Gastrocnemius medialis (tissue), 4 donors: ENCODE results near the gene SMOC1. TPM values are rescaled to one million over a fixed set of nuclear protein-coding genes. Genes with fewer than 3 reads are reported as not detected.

Source experiments
- ATAC-seq, 2 donors: fragments of 150-250 bp; one replicate each; pipeline ENCODE4 v1.9.1; 2016
- DNase-seq, 2 donors: peaks; one replicate each; pipeline ENCODE4 v3.0.0-alpha.2; 2019
- H3K27ac ChIP-seq, 4 donors: fragments of 200-600 bp; sonication (generic); 1 replicate in 1 of 4; 2 replicates in 3 of 4; pipeline ENCODE4 v1.5.1; 2016 to 2018; ENCODE audit warnings: mild to moderate bottlenecking in 2 of 4, moderate library complexity in 1 of 4
- H3K27me3 ChIP-seq, 3 donors: fragments of 200-600 bp; sonication (generic) in 2 of 3; 1 replicate in 1 of 3; 2 replicates in 2 of 3; pipeline versions ENCODE4 v1.5.1 to v1.6.0; 2016 to 2019; ENCODE audit warnings: mild to moderate bottlenecking in 1 of 3, moderate library complexity in 1 of 3
- H3K36me3 ChIP-seq, 2 donors: fragments of 200-600 bp; sonication (generic) in 1 of 2; one replicate each; pipeline ENCODE4 v1.5.1; 2017 to 2018
- H3K4me1 ChIP-seq, 2 donors: fragments of 200-600 bp; sonication (generic) in 1 of 2; one replicate each; pipeline ENCODE4 v1.5.1; 2016 to 2017; ENCODE audit warnings: mild to moderate bottlenecking in 2 of 2
- H3K4me3 ChIP-seq, 4 donors: fragments of 200-600 bp; sonication (generic) in 3 of 4; 1 replicate in 1 of 4; 2 replicates in 3 of 4; pipeline ENCODE4 v1.5.1; 2016 to 2019; ENCODE audit warnings: mild to moderate bottlenecking in 2 of 4
- H3K9me3 ChIP-seq, 3 donors: fragments of 200-600 bp; sonication (generic) in 2 of 3; 1 replicate in 1 of 3; 2 replicates in 2 of 3; pipeline ENCODE4 v1.5.1; 2016 to 2019
- CTCF ChIP-seq, 5 experiments: fragments of 450-650 bp in 3 of 5; fragments of 200-600 bp in 2 of 5; sonication (generic) in 2 of 5; IDR thresholded peaks in 4 of 5; conservative IDR thresholded peaks in 1 of 5; 1 replicate in 4 of 5; 2 replicates in 1 of 5; pipeline ENCODE4 v1.5.1; 2016 to 2019; ENCODE audit warnings: antibody characterized with exemption in 5 of 5, mild to moderate bottlenecking in 3 of 5, moderate library complexity in 3 of 5
- POLR2A ChIP-seq, 2 donors: fragments of 450-650 bp; IDR thresholded peaks; one replicate each; pipeline ENCODE4 v1.6.1; 2017; ENCODE audit warnings: antibody characterized with exemption in 2 of 2, mild to moderate bottlenecking in 2 of 2, moderate library complexity in 2 of 2
- in situ Hi-C, 4 donors: fragments of 200-750 bp; cut with MboI; loops; one replicate each; pipeline versions ENCODE4 v1.15.0 to v1.8.0; 2017; ENCODE audit warnings: low sequenced_read_pairs in 4 of 4
- intact Hi-C: fragments of 100-400 bp; cut with DNase I; formaldehyde crosslinking; loops from one replicate; pipeline ENCODE4 v1.15.1; 2023; ENCODE audit warnings: low total_unique reads
- total RNA-seq, 4 donors: library from RNA; depleted of rRNA; stranded (reverse); fragments of >200 nt; gene quantifications; one replicate each; pipeline versions ENCODE4 v1.1.0 to v1.2.3, GENCODE V29; 2016

SMOC1 gene
- total RNA-seq, 4 donors from 2014 or later = 2.7 to 10.2 (median 7.8) TPM

- ATAC-seq (no peak), DNase-seq (no peak)
- no peaks in the 10 kb centered on the region for H3K9me3 ChIP-seq
- intact Hi-C loops = loop anchor here (5.0 kb wide), 2 partner anchors 139 to 269 kb away; partner anchors contain the start of gene SLC8A3
- H3K4me3 ChIP-seq = no peak overlapping the region
- H3K4me1 ChIP-seq = no peaks in the 10 kb centered on the region
- H3K36me3 ChIP-seq = peaks cover 0 to 60% of the 10 kb centered on the region in 2 donors
- H3K27ac ChIP-seq = no peak overlapping the region
- no peak for TF ChIP-seq CTCF (IDR thresholded peaks at IDR 0.05 in 4 of 5, conservative IDR thresholded peaks at IDR 0.05 in 1 of 5)
- no peak for TF ChIP-seq POLR2A (IDR thresholded peaks at IDR 0.05)
- in situ Hi-C loops = loop anchor here in 2 of 4 donors (10.0 to 25.0 kb wide), 2 partner anchors 207 to 214 kb away; no protein-coding TSS in a partner anchor
- H3K27me3 ChIP-seq = no peaks in the 10 kb centered on the region
These were observed 169.1 kb downstream of the SMOC1 start for GRCh38 chr14:70048313-70048654.

- TF ChIP-seq POLR2A (IDR thresholded peaks at IDR 0.05) = no peak
- no peak for TF ChIP-seq CTCF (IDR thresholded peaks at IDR 0.05 in 4 of 5, conservative IDR thresholded peaks at IDR 0.05 in 1 of 5)
- intact Hi-C loops (loop anchor here (5.0 kb wide), 2 partner anchors 138 to 268 kb away; partner anchors contain the start of gene SLC8A3), in situ Hi-C loops (loop anchor here in 2 of 4 donors (10.0 to 25.0 kb wide), 2 partner anchors 205 to 213 kb away; no protein-coding TSS in a partner anchor)
These were observed 170.4 kb downstream of the SMOC1 start for GRCh38 chr14:70049605-70050004.

GRCh38 chr14:70050136-70050535 is 170.9 kb downstream of the SMOC1 start:
- Histone ChIP-seq H3K9me3 (no peaks in the 10 kb centered on the region), H3K4me1 (no peaks in the 10 kb centered on the region), H3K36me3 (peaks cover 0 to 52% of the 10 kb centered on the region in 2 donors), H3K27me3 (no peaks in the 10 kb centered on the region), H3K27ac (no peak overlapping the region), H3K4me3 (no peak overlapping the region)
- TF ChIP-seq CTCF (IDR thresholded peaks at IDR 0.05 in 4 of 5, conservative IDR thresholded peaks at IDR 0.05 in 1 of 5) (no peak), POLR2A (IDR thresholded peaks at IDR 0.05) (no peak)
- in situ Hi-C loops (no loop called here), intact Hi-C loops (no loop called here)
- DNase-seq = no peak
- ATAC-seq = no peak

More at GRCh38 chr14:70049605-70050004, 170.4 kb downstream of the SMOC1 start:
- H3K27ac ChIP-seq = no peak overlapping the region
- no peaks in the 10 kb centered on the region for H3K4me1 ChIP-seq
- DNase-seq (no peak), ATAC-seq (no peak)
- H3K36me3 ChIP-seq = peaks cover 0 to 52% of the 10 kb centered on the region in 2 donors
- H3K4me3 ChIP-seq = no peak overlapping the region
- no peaks in the 10 kb centered on the region for H3K27me3 ChIP-seq
- no peaks in the 10 kb centered on the region for H3K9me3 ChIP-seq

- in situ Hi-C loops (no loop called here), intact Hi-C loops (no loop called here)
- Histone ChIP-seq H3K9me3 (no peaks in the 10 kb centered on the region), H3K27ac (no peak overlapping the region), H3K36me3 (peaks cover 0 to 38% of the 10 kb centered on the region in 2 donors), H3K4me3 (no peak overlapping the region), H3K4me1 (no peaks in the 10 kb centered on the region), H3K27me3 (no peaks in the 10 kb centered on the region)
- no peak for ATAC-seq
- no peak for DNase-seq
- no peak for TF ChIP-seq POLR2A (IDR thresholded peaks at IDR 0.05)
- TF ChIP-seq CTCF (IDR thresholded peaks at IDR 0.05 in 4 of 5, conservative IDR thresholded peaks at IDR 0.05 in 1 of 5) = no peak
These were observed 173.8 kb downstream of the SMOC1 start for GRCh38 chr14:70052990-70053389.
